Pancreas (tissue), 10 donors: ENCODE results near the gene ZNF367. TPM values are rescaled to one million over a fixed set of nuclear protein-coding genes. Genes with fewer than 3 reads are reported as not detected.

Source experiments
- ATAC-seq, 4 donors: fragments of 200-7000 bp; cut with Tn5 transposase; one replicate each; pipeline versions ENCODE4 v1.8.0 to v1.9.1; 2020; ENCODE audit warnings: mild to moderate bottlenecking in 4 of 4, moderate library complexity in 4 of 4
- DNase-seq, 6 donors: peaks; one replicate each; pipeline ENCODE4 v3.0.0-alpha.2; 2020
- FAIRE-seq: peaks from 2 replicates; lab custom pipeline; 2012; peaks lifted over from hg19 to GRCh38; lab: Jason Lieb, UNC
- H3K27ac ChIP-seq, 4 donors: fragments of 200-600 bp; sonication (generic); 1 replicate in 3 of 4; 2 replicates in 1 of 4; pipeline versions ENCODE4 v1.5.0 to v1.8.0; 2020
- H3K27me3 ChIP-seq, 4 donors: fragments of 200-600 bp; one replicate each; pipeline ENCODE4 v1.8.0; 2021
- H3K36me3 ChIP-seq, 3 donors: fragments of 200-600 bp; sonication (generic) in 1 of 3; one replicate each; pipeline versions ENCODE4 v1.5.0 to v1.8.0; 2020 to 2021
- H3K4me1 ChIP-seq, 3 donors: fragments of 200-600 bp; one replicate each; pipeline ENCODE4 v1.8.0; 2021
- H3K4me3 ChIP-seq, 4 donors: fragments of 200-600 bp; sonication (generic) in 2 of 4; one replicate each; pipeline versions ENCODE4 v1.5.0 to v1.8.0; 2020 to 2021
- H3K9me3 ChIP-seq, 4 donors: fragments of 200-600 bp; one replicate each; pipeline ENCODE4 v1.8.0; 2021
- WGBS, 2 donors: extraction: QIAGEN DNeasy Blood & Tissue Kit; methylation state at CpG; one replicate each; pipeline ENCODE4 v1.1.7; 2013; 5-methylcytosine and 5-hydroxymethylcytosine counted together
- intact Hi-C, 3 donors: fragments of 100-400 bp; cut with DNase I; formaldehyde crosslinking; loops; one replicate each; pipeline versions ENCODE4 v1.11.1 to v1.14.2; 2022
- polyA plus RNA-seq, 2 donors: library from polyadenylated mRNA; stranded (reverse); fragments of 200-250 nt; gene quantifications; one replicate each; pipeline ENCODE4 v1.2.3, GENCODE V29; 2013
- total RNA-seq, 6 donors: library from RNA; stranded (reverse); fragmentation: NEBNext Ultra II Directional in 4 of 6; extraction: Animal tissue kit (Norgen Biotek cat#: 25700) in 4 of 6; gene quantifications; one replicate each; pipeline versions ENCODE4 v1.2.1 to v1.2.4, GENCODE V29; 2021 to 2023
- TF ChIP-seq, protein P1 (sequence below), 4 donors: fragments of 200-600 bp; sonication (generic) in 3 of 4; IDR thresholded peaks; one replicate each; pipeline versions ENCODE4 v1.5.0 to v1.8.0; 2021; ENCODE audit warnings: antibody characterized with exemption in 4 of 4
- donor health status: healthy with polysubstance abuse.
- donor health status: DM: no; HTN: no; CAD: no; lungs with moderate emphysema.
- donor health status: DM: no; HTN: no; CAD: no.
- donor health status: control.
- donor health status: control.
- donor health status: Bipolar disorder and iron deficiency.
- donor health status: DM: yes; HTN: yes; CAD: no.
- donor health status: DM: no; HTN: no; CAD: no.
- donor health status: DM: no; HTN: no; CAD: no.
- donor health status: DM: yes; HTN: yes; CAD: no.

Gene ZNF367
- total RNA-seq (1 to 10 TPM in 2 of 6 donors, under 1 TPM in 4; 0.37 to 1.2 (median 0.86) TPM), polyA plus RNA-seq (under 1 TPM; 0.23 to 0.45 TPM)

- ATAC-seq = peak; percentile 81 to 91 (median 84)
- H3K27ac ChIP-seq = peak within 1 kb of the TSS; percentile 93 to 97 (median 97)
- H3K4me3 ChIP-seq = peak within 1 kb of the TSS; percentile 65 to 81 (median 76)
- intact Hi-C loops = no loop called here
- no peaks in the 10 kb centered on the region for H3K9me3 ChIP-seq
- no peaks in the 10 kb centered on the region for H3K27me3 ChIP-seq
- 0 to 1% methylated on average over 52 to 100 of the region's 100 CpGs for WGBS, 2 donors
- DNase-seq = peak; percentile 97 to 98 (median 97)
- FAIRE-seq = no peak
- no peaks in the 10 kb centered on the region for H3K36me3 ChIP-seq
- TF ChIP-seq, protein P1, sequence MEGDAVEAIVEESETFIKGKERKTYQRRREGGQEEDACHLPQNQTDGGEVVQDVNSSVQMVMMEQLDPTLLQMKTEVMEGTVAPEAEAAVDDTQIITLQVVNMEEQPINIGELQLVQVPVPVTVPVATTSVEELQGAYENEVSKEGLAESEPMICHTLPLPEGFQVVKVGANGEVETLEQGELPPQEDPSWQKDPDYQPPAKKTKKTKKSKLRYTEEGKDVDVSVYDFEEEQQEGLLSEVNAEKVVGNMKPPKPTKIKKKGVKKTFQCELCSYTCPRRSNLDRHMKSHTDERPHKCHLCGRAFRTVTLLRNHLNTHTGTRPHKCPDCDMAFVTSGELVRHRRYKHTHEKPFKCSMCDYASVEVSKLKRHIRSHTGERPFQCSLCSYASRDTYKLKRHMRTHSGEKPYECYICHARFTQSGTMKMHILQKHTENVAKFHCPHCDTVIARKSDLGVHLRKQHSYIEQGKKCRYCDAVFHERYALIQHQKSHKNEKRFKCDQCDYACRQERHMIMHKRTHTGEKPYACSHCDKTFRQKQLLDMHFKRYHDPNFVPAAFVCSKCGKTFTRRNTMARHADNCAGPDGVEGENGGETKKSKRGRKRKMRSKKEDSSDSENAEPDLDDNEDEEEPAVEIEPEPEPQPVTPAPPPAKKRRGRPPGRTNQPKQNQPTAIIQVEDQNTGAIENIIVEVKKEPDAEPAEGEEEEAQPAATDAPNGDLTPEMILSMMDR (IDR thresholded peaks at IDR 0.05) = no peak
- H3K4me1 ChIP-seq = peaks cover 0 to 19% (median 18%) of the 10 kb centered on the region in 3 donors
Observed at GRCh38 chr9:96418083-96418919, at the start of gene ZNF367. TSS of gene ZNF367 (minus strand) at chr9:96418370. CDS start at chr9:96418032, 338 bp downstream.

GRCh38 chr9:96467784-96468183 is 49.6 kb upstream of the ZNF367 start:
- no peaks in the 10 kb centered on the region for H3K4me1 ChIP-seq
- DNase-seq = no peak
- 92% methylated on average over 5 of the region's 5 CpGs for WGBS, 2 donors
- no peaks in the 10 kb centered on the region for H3K36me3 ChIP-seq
- ATAC-seq = no peak
- no peak for FAIRE-seq
- H3K27ac ChIP-seq = no peak overlapping the region
- no peak overlapping the region for H3K4me3 ChIP-seq
- intact Hi-C loops = no loop called here
- TF ChIP-seq, protein P1 (IDR thresholded peaks at IDR 0.05) = no peak
- no peaks in the 10 kb centered on the region for H3K27me3 ChIP-seq
- H3K9me3 ChIP-seq = no peaks in the 10 kb centered on the region

DNA sequence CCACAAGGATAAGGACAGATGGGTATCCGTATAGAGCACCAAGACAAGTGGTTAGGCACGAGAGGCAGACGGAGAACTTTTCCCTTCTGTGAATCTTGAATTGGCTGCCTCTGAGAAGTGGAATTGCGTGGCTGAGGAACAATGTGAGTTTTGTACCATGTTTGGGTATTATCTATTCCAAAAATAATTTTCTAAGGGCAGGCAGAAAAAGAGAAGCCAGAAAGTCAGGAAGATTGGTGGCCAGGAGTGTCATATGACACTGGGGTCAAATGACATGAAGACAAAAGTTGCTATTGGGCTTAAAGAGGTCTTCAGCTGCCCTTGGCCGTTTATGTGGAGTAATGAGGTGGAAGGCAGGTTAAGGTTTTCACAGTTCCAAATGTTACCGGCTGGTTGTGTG is 46.3 kb upstream of the ZNF367 start:
- Histone ChIP-seq H3K27me3 (no peaks in the 10 kb centered on the region), H3K36me3 (no peaks in the 10 kb centered on the region), H3K4me3 (no peak overlapping the region), H3K4me1 (no peaks in the 10 kb centered on the region), H3K9me3 (no peaks in the 10 kb centered on the region), H3K27ac (no peak overlapping the region)
- ATAC-seq (no peak), DNase-seq (no peak), FAIRE-seq (no peak)
- TF ChIP-seq, protein P1 (IDR thresholded peaks at IDR 0.05) = no peak
- intact Hi-C loops = no loop called here
- WGBS, 2 donors = 73 to 77% methylated on average over 6 of the region's 6 CpGs

- 93 to 94% methylated on average over 6 of the region's 6 CpGs for WGBS, 2 donors
- DNase-seq (no peak), FAIRE-seq (no peak), ATAC-seq (no peak)
- no peaks in the 10 kb centered on the region for H3K9me3 ChIP-seq
- intact Hi-C loops = no loop called here
- TF ChIP-seq, protein P1 (IDR thresholded peaks at IDR 0.05) = no peak
- H3K27me3 ChIP-seq = no peaks in the 10 kb centered on the region
- H3K36me3 ChIP-seq = no peaks in the 10 kb centered on the region
- no peak overlapping the region for H3K4me3 ChIP-seq
- H3K4me1 ChIP-seq = no peaks in the 10 kb centered on the region
- no peak overlapping the region for H3K27ac ChIP-seq
Observed at GRCh38 chr9:96462541-96462940, 44.4 kb upstream of the ZNF367 start.

GRCh38 chr9:96461336-96461735 is 43.2 kb upstream of the ZNF367 start:
- H3K27ac ChIP-seq = no peak overlapping the region
- WGBS, 2 donors = 90% methylated on average over 8 of the region's 8 CpGs
- no peaks in the 10 kb centered on the region for H3K27me3 ChIP-seq
- H3K4me1 ChIP-seq = no peaks in the 10 kb centered on the region
- ATAC-seq = no peak
- DNase-seq = no peak
- intact Hi-C loops = no loop called here
- no peaks in the 10 kb centered on the region for H3K9me3 ChIP-seq
- no peak for FAIRE-seq
- TF ChIP-seq, protein P1 (IDR thresholded peaks at IDR 0.05) = no peak
- H3K36me3 ChIP-seq = no peaks in the 10 kb centered on the region
- H3K4me3 ChIP-seq = no peak overlapping the region
